H1 (cell line): ENCODE measurements around the gene TMCC1. TPM values are rescaled to one million over a fixed set of nuclear protein-coding genes. Genes with fewer than 3 reads are reported as not detected.
A peak's percentile ranks its signal among the peaks of the same experiment; 100 is the strongest.

Experiments
- GABPA ChIP-seq: IDR thresholded peaks from 2 replicates; pipeline ENCODE4 v1.6.1; 2011; ENCODE audit warnings: mild to moderate bottlenecking, low read length, moderate library complexity, borderline replicate concordance; ENCODE audit not compliant: insufficient read depth
- HDAC2 ChIP-seq, 2 experiments: fragments of 300-600 bp in 1 of 2; sonication (generic) in 1 of 2; IDR thresholded peaks; 2 replicates each; pipeline ENCODE4 v1.6.1; 2011 to 2012; ENCODE audit warnings: low read depth in 2 of 2, low read length in 2 of 2, mild to moderate bottlenecking in 2 of 2, moderate library complexity in 2 of 2, borderline replicate concordance in 1 of 2, inconsistent platforms in 1 of 2
- KDM4A ChIP-seq: IDR thresholded peaks from one replicate; pipeline ENCODE4 v1.7.1; 2012; ENCODE audit warnings: low read depth, mild to moderate bottlenecking, moderate library complexity, low read length, inconsistent platforms; ENCODE audit not compliant: severe bottlenecking
- MAX ChIP-seq: IDR thresholded peaks from 2 replicates; pipeline ENCODE4 v1.6.1; 2012; ENCODE audit warnings: inconsistent platforms
- PHF8 ChIP-seq: fragments of 200-600 bp; sonication (generic); conservative IDR thresholded peaks from 2 replicates; pipeline ENCODE4 v1.7.1; 2012; ENCODE audit warnings: low read depth, mild to moderate bottlenecking, inconsistent platforms, low read length, moderate library complexity
- POU5F1 ChIP-seq: IDR thresholded peaks from 2 replicates; pipeline ENCODE4 v1.6.1; 2011; ENCODE audit warnings: low read depth, mild to moderate bottlenecking, low read length, moderate library complexity
- SIN3A ChIP-seq, 2 experiments: IDR thresholded peaks in 1 of 2; conservative IDR thresholded peaks in 1 of 2; 2 replicates each; pipeline ENCODE4 v1.6.1; 2011 to 2012; ENCODE audit warnings: low read length in 2 of 2, improper control_type of control experiment in 1 of 2, low read depth in 1 of 2, mild to moderate bottlenecking in 1 of 2
- SUZ12 ChIP-seq: fragments of 200-600 bp; sonication (generic); IDR thresholded peaks from 2 replicates; pipeline ENCODE4 v1.6.1; 2012; ENCODE audit warnings: mild to moderate bottlenecking, inconsistent platforms, low read length, moderate library complexity, mixed read lengths
- YY1 ChIP-seq: IDR thresholded peaks from 2 replicates; pipeline ENCODE4 v1.6.1; 2011; ENCODE audit warnings: low read depth, mild to moderate bottlenecking, low read length
- polyA plus RNA-seq, 7 experiments: library from polyadenylated mRNA; depleted of rRNA in 3 of 7; stranded (reverse) in 5 of 7; unstranded in 2 of 7; fragments of >200 nt in 5 of 7; fragments of 200-250 nt in 2 of 7; gene quantifications; 1 replicate in 5 of 7; 2 replicates in 1 of 7; 4 replicates in 1 of 7; pipeline versions ENCODE4 v1.2.1 to v1.2.3, GENCODE V29; 2011 to 2013; ENCODE audit warnings: missing spikeins in 2 of 7, mixed read lengths in 2 of 7
- total RNA-seq: library from RNA; stranded (reverse); fragmentation: NEBNext Ultra II Directional; extraction: Animal tissue kit (Norgen Biotek cat#: 25700); gene quantifications from 2 replicates; pipeline ENCODE4 v1.2.1, GENCODE V29; 2021

Gene TMCC1
- total and polyA plus RNA-seq, 2 of the 8 experiments (the other 6 are each of a cell fraction or from before 2014, with no cell fraction given), result 10.4 to 27.1 TPM

GRCh38 chr3:129626744-129627349 lies 266.7 kb downstream of the TMCC1 start (continued):
- TF ChIP-seq HDAC2 (IDR thresholded peaks at IDR 0.05; ENCODE audit: borderline replicate concordance in 1 of 2, low read depth in 2 of 2, low read length in 2 of 2) (0 out of 4 replicates have a peak, but pooled peaks of 1 of the 2 experiments have one; percentile 3), YY1 (0 out of 2 replicates have a peak, but pooled peaks have one; percentile 40), SUZ12 (no peak), PHF8 (peak; percentile 62; the same call in 1 of the 2 replicates), GABPA (peak; percentile 90), POU5F1 (no peak), KDM4A (peak; percentile 31), MAX (peak; percentile 70), SIN3A (conservative IDR thresholded peaks at IDR 0.05 in 1 of 2, IDR thresholded peaks at IDR 0.05 in 1 of 2; ENCODE audit: low read depth in 1 of 2, low read length in 2 of 2) (peak in 1 of 2 experiments; percentile 14; a peak in 1 of 4 replicates)
